ENCODE measurements around the gene ARV1. TPM values are rescaled to one million over a fixed set of nuclear protein-coding genes. Genes with fewer than 3 reads are reported as not detected.

Gene ARV1
- total and polyA plus RNA-seq, 10 of the 15 experiments (the other 5 are each of a cell fraction or from before 2014, with no cell fraction given), result 23.2 to 55.1 (median 35.6) TPM

- TF ChIP-seq PKNOX1 (IDR thresholded peaks at IDR 0.05), result peak; percentile 89
- no peak for TF ChIP-seq MYB (IDR thresholded peaks at IDR 0.05; ENCODE audit: borderline replicate concordance, low read depth, low read length)
- no peak for TF ChIP-seq PAX8 (IDR thresholded peaks at IDR 0.05)
- no peak for TF ChIP-seq ZNF687 (IDR thresholded peaks at IDR 0.05)
- TF ChIP-seq, protein P1, sequence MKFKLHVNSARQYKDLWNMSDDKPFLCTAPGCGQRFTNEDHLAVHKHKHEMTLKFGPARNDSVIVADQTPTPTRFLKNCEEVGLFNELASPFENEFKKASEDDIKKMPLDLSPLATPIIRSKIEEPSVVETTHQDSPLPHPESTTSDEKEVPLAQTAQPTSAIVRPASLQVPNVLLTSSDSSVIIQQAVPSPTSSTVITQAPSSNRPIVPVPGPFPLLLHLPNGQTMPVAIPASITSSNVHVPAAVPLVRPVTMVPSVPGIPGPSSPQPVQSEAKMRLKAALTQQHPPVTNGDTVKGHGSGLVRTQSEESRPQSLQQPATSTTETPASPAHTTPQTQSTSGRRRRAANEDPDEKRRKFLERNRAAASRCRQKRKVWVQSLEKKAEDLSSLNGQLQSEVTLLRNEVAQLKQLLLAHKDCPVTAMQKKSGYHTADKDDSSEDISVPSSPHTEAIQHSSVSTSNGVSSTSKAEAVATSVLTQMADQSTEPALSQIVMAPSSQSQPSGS (IDR thresholded peaks at IDR 0.05; ENCODE audit: low read length), result no peak
- TF ChIP-seq BRCA1 (IDR thresholded peaks at IDR 0.05; ENCODE audit: low read depth, low read length), result no peak
- TF ChIP-seq POLR2A (IDR thresholded peaks at IDR 0.05; ENCODE audit: low read depth, low read length), result no peak
- TF ChIP-seq ETV6 (conservative IDR thresholded peaks at IDR 0.05 in 1 of 2, IDR thresholded peaks at IDR 0.05 in 1 of 2; ENCODE audit: borderline replicate concordance in 1 of 2, low read depth in 1 of 2), result peak in 1 of 2 experiments; percentile 70; a peak in 2 of 4 replicates
- TF ChIP-seq RUNX3 (IDR thresholded peaks at IDR 0.05; ENCODE audit: low read length), result peak; percentile 68
- no peak for TF ChIP-seq NKRF (conservative IDR thresholded peaks at IDR 0.05)
- TF ChIP-seq SIX5 (IDR thresholded peaks at IDR 0.05; ENCODE audit: low read depth, low read length, severe bottlenecking), result no peak
- TF ChIP-seq TBL1XR1 (IDR thresholded peaks at IDR 0.05; ENCODE audit: low read depth, low read length), result no peak
- no peak for TF ChIP-seq IRF5 (IDR thresholded peaks at IDR 0.05; ENCODE audit: borderline replicate concordance)
- no peak for TF ChIP-seq RB1 (IDR thresholded peaks at IDR 0.05; ENCODE audit: borderline replicate concordance)
- no peak for TF ChIP-seq HDAC6 (IDR thresholded peaks at IDR 0.05; ENCODE audit: unreplicated experiment)
- TF ChIP-seq SKIL (IDR thresholded peaks at IDR 0.05; ENCODE audit: low read depth, poor library complexity, severe bottlenecking), result no peak
These were observed 1.8 kb upstream of the ARV1 start (continued) for GRCh38 chr1:230976825-230977747.
